ENCODE data around the gene RBFOX2. TPM values are rescaled to one million over a fixed set of nuclear protein-coding genes. Genes with fewer than 3 reads are reported as not detected.

RBFOX2 gene
- total and polyA plus RNA-seq, 2 donors (not counting 3 experiments of a cell fraction or from before 2014, with no cell fraction given): 125 to 142 TPM

DNA sequence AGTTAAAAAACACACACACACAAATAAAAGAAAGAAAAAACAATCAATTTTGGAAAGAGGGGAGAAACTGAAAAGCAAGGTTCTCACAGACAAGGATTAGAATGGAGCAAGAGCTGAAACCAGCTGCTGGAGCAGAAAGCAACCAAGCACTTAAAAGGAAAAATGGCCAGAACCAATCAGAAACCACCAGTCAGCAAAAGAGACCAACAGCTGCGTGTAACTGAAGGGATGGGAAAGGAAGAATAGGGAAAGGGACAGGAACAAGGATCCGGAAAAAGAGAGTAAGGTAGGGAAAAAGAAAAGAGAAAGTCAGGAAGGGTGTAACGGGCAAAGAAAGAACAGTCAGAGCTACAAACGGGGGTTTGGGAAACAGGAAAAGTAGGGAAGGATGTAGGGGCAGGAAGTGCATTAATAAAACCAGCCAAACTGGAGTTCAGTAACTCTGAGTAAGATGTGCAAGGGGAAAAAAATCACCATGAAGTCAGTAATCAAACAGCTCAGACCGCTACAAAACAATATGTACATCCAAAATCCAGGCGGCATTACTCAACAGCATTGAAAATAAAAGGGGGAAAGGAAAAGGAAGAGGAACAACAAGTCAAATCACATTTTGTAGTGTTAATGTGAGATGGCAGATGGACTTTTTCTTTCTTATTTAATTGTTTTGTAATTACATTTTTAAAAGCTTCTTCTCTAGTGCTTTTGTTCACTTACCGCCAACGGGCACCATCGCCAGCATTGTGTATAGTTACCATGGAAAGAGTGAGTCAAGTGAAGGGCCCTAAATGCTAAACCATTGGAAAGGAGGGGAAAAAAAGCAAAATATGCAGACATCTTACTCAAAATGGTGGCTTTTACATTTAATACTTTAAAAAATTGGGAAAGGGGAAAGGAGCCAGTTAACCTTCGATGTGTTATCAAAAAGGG, 261.7 kb downstream of the RBFOX2 start:
- dilution Hi-C loops (cut with MboI; ENCODE audit: extremely low pct_ligation_motif_present, low sequenced_read_pairs): no loop called here
- Histone ChIP-seq H3K27me3 (ENCODE audit: control insufficient read depth in 2 of 2, insufficient read depth in 2 of 2, low read length in 2 of 2) (no peaks in the 10 kb centered on the region), H2AFZ (ENCODE audit: low read depth, low read length) (peak overlapping the region; percentile 53), H3K9me1 (replicated peaks; ENCODE audit: control insufficient read depth, extremely low read depth, insufficient read depth, low read length) (no peaks in the 10 kb centered on the region), H3K4me3 (replicated peaks in 1 of 3; ENCODE audit: insufficient read depth in 1 of 3, low read depth in 1 of 3, low read length in 3 of 3) (peak overlapping the region in 2 of 3 experiments; percentile 3 to 47), H3K79me2 (ENCODE audit: control insufficient read depth, insufficient read depth, low read length) (peaks cover 2% of the 10 kb centered on the region), H3K4me1 (ENCODE audit: control insufficient read depth, extremely low read depth, insufficient read depth, low read length) (peaks cover 18% of the 10 kb centered on the region), H3K9ac (replicated peaks; ENCODE audit: extremely low read depth, insufficient read depth, low read length) (peak overlapping the region; percentile 42), H3K4me2 (ENCODE audit: insufficient read depth, low read length) (peak overlapping the region; percentile 95), H3K27ac (ENCODE audit: insufficient read depth, low read depth, low read length) (peak overlapping the region; percentile 58), H3K9me3 (replicated peaks; ENCODE audit: control insufficient read depth, insufficient read depth, low read length) (no peaks in the 10 kb centered on the region), H3K36me3 (ENCODE audit: control insufficient read depth in 2 of 2, extremely low read depth in 1 of 2, insufficient read depth in 2 of 2, low read length in 2 of 2) (no peaks in the 10 kb centered on the region), H4K20me1 (replicated peaks; ENCODE audit: control insufficient read depth, extremely low read depth, insufficient read depth, low read length) (no peaks in the 10 kb centered on the region)
- FAIRE-seq (peak; percentile 76), DNase-seq (ENCODE audit: low read depth, low spot score) (peak; percentile 73)
- ChIA-PET POLR2A (no interaction called here), CTCF (interaction anchor here (0.7 to 1.5 kb wide), 9 partner anchors 10 to 299 kb away, joined by 3 to 8 read pairs (median 4); no protein-coding TSS in a partner anchor)
- intact Hi-C loops (cut with micrococcal nuclease): loop anchor here (5.0 kb wide), 2 partner anchors 70 to 155 kb away; no protein-coding TSS in a partner anchor
- no TSS peak for BruUV-seq (replicated peaks)
- TF ChIP-seq EZH2 (IDR thresholded peaks at IDR 0.05; ENCODE audit: borderline replicate concordance, low read depth, low read length, severe bottlenecking): no peak
- peak; percentile 9 for TF ChIP-seq FOS (IDR thresholded peaks at IDR 0.05; ENCODE audit: borderline replicate concordance, insufficient read depth, low read length)
- TF ChIP-seq GATA2 (IDR thresholded peaks at IDR 0.05; ENCODE audit: insufficient read depth, insufficient read length, low read depth, low read length): no peak

DNA sequence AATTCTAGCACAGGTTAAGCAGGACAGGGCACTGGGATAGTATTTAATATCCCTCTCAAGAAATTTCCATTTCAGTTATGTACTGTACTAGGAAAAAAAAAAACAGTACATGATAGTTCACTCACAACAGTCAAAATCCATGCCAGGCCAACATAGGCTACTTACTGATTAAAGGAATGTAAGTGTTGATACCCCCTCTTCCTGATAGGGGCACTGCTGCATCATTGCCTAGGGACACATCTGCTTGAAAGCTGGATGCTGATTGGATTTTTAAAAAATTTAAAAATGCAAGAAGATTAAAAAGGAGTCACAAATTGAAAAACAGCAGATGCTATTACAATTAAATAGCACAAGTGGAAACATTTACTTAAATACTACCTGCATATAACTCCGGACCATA, 267.6 kb downstream of the RBFOX2 start:
- Histone ChIP-seq H3K4me2 (ENCODE audit: insufficient read depth, low read length) (no peak overlapping the region), H3K27ac (ENCODE audit: insufficient read depth, low read depth, low read length) (no peak overlapping the region), H3K79me2 (ENCODE audit: control insufficient read depth, insufficient read depth, low read length) (no peaks in the 10 kb centered on the region), H3K27me3 (ENCODE audit: control insufficient read depth in 2 of 2, insufficient read depth in 2 of 2, low read length in 2 of 2) (no peaks in the 10 kb centered on the region), H3K36me3 (ENCODE audit: control insufficient read depth in 2 of 2, extremely low read depth in 1 of 2, insufficient read depth in 2 of 2, low read length in 2 of 2) (peaks cover 5 to 13% of the 10 kb centered on the region in 2 experiments), H3K4me1 (ENCODE audit: control insufficient read depth, extremely low read depth, insufficient read depth, low read length) (no peaks in the 10 kb centered on the region), H3K9ac (replicated peaks; ENCODE audit: extremely low read depth, insufficient read depth, low read length) (no peak overlapping the region), H3K9me1 (replicated peaks; ENCODE audit: control insufficient read depth, extremely low read depth, insufficient read depth, low read length) (no peaks in the 10 kb centered on the region), H2AFZ (ENCODE audit: low read depth, low read length) (no peak overlapping the region), H3K4me3 (replicated peaks in 1 of 3; ENCODE audit: insufficient read depth in 1 of 3, low read depth in 1 of 3, low read length in 3 of 3) (no peak overlapping the region), H3K9me3 (replicated peaks; ENCODE audit: control insufficient read depth, insufficient read depth, low read length) (no peaks in the 10 kb centered on the region), H4K20me1 (replicated peaks; ENCODE audit: control insufficient read depth, extremely low read depth, insufficient read depth, low read length) (no peaks in the 10 kb centered on the region)
- FAIRE-seq (no peak), DNase-seq (ENCODE audit: low read depth, low spot score) (peak; percentile 26)
- dilution Hi-C loops (cut with MboI; ENCODE audit: extremely low pct_ligation_motif_present, low sequenced_read_pairs) (no loop called here), intact Hi-C loops (cut with micrococcal nuclease) (no loop called here)
- ChIA-PET CTCF (interaction anchor here (0.6 to 1.6 kb wide), 8 partner anchors 75 to 305 kb away, joined by 3 to 9 read pairs (median 4); no protein-coding TSS in a partner anchor), POLR2A (no interaction called here)
- no TSS peak for BruUV-seq (replicated peaks)
- TF ChIP-seq EZH2 (IDR thresholded peaks at IDR 0.05; ENCODE audit: borderline replicate concordance, low read depth, low read length, severe bottlenecking): no peak
- TF ChIP-seq, protein P1, sequence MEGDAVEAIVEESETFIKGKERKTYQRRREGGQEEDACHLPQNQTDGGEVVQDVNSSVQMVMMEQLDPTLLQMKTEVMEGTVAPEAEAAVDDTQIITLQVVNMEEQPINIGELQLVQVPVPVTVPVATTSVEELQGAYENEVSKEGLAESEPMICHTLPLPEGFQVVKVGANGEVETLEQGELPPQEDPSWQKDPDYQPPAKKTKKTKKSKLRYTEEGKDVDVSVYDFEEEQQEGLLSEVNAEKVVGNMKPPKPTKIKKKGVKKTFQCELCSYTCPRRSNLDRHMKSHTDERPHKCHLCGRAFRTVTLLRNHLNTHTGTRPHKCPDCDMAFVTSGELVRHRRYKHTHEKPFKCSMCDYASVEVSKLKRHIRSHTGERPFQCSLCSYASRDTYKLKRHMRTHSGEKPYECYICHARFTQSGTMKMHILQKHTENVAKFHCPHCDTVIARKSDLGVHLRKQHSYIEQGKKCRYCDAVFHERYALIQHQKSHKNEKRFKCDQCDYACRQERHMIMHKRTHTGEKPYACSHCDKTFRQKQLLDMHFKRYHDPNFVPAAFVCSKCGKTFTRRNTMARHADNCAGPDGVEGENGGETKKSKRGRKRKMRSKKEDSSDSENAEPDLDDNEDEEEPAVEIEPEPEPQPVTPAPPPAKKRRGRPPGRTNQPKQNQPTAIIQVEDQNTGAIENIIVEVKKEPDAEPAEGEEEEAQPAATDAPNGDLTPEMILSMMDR (IDR thresholded peaks at IDR 0.05; ENCODE audit: extremely low read depth in 1 of 2, insufficient read depth in 1 of 2, low read depth in 1 of 2, low read length in 2 of 2): peak in 1 of 2 donors; percentile 20
